Activated CD4-positive, alpha-beta T cell treated with anti-CD3 and anti-CD28 coated beads for 24 hours (primary cell): ENCODE results near the gene TLR6.

Experiments used
- DNase-seq, 2 donors: peaks; one replicate each; pipeline ENCODE4 v3.0.0-alpha.2; 2020; ENCODE audit warnings: low read depth in 2 of 2

The TLR6 gene, protein sequence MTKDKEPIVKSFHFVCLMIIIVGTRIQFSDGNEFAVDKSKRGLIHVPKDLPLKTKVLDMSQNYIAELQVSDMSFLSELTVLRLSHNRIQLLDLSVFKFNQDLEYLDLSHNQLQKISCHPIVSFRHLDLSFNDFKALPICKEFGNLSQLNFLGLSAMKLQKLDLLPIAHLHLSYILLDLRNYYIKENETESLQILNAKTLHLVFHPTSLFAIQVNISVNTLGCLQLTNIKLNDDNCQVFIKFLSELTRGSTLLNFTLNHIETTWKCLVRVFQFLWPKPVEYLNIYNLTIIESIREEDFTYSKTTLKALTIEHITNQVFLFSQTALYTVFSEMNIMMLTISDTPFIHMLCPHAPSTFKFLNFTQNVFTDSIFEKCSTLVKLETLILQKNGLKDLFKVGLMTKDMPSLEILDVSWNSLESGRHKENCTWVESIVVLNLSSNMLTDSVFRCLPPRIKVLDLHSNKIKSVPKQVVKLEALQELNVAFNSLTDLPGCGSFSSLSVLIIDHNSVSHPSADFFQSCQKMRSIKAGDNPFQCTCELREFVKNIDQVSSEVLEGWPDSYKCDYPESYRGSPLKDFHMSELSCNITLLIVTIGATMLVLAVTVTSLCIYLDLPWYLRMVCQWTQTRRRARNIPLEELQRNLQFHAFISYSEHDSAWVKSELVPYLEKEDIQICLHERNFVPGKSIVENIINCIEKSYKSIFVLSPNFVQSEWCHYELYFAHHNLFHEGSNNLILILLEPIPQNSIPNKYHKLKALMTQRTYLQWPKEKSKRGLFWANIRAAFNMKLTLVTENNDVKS

DNA sequence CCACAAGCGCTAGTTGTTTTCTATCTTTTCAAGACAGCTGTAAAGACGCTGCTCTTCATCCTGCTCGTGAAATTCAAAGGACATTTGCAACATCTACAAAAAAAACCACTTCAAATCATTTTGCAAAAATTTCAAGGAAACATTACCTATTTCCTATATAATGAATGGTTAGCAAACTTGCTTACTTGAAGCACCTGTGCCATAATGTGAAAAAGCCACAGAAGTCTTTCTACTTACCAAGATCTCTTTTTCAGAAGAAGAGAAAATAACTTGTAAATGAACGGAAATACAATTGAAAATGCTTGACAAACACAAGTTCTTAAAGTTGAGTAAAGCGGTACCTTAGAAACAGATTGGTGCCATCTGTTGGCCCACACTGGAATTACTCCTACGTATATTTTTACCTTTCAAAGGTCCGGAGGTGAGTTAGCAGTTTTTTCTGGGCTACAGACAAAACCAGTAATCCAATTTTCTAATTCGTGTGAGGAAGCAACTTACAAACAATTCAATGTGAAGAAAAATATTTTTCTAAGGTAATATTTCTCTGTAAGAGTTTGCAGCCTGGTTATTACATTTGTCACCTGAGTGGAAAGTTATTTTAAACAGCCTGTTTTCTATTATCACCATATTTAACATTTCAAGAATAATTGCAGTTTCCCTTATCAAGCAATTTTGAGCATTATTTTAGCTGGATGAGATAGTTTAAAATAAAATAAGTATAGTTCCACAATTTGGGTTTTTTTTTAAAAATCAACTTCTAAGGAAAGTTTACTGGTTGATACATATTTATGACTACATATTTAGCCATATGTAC lies at the start of gene TLR6:
Gene TLR6 (minus strand): TSS at position 294 of the 814 bp plus-strand sequence. CDS start 27,344 bp downstream, outside the sequence.
- peak; percentile 41 to 54 for DNase-seq

DNA sequence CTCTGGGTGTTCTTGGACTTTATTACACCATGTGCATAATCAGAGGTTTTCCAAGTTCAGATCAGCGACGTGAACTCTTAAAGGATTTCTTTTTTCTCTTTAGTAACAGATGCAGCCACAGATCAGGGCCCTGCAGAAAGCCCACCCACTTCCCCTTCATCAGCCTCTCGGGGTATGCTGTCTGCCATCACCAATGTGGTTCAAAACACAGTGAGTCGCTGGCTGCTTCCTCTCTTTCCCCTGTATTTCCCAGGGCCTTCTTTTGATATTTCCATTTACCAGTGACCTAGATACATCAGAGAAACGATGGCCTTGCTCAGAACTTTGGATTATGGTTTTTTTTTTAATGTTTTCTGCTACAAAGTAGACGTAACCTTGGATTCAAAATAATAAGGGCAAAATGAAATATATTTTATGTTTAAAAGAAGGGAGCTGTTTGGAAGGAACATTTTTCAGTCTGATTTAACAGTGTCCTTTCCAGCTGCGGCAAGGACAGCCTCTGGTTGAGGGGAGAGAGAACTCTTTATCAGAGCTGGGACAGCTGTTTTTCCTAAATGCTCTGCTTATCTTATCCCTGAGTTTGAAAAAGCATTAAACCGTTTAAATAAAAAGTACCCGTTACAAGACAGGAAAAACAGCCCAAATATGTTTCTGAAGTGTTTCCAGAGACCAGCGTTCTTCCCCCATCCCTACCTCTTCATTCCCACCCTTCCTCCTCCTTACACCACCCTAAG lies 49.2 kb upstream of the TLR6 start:
- no peak for DNase-seq

DNA sequence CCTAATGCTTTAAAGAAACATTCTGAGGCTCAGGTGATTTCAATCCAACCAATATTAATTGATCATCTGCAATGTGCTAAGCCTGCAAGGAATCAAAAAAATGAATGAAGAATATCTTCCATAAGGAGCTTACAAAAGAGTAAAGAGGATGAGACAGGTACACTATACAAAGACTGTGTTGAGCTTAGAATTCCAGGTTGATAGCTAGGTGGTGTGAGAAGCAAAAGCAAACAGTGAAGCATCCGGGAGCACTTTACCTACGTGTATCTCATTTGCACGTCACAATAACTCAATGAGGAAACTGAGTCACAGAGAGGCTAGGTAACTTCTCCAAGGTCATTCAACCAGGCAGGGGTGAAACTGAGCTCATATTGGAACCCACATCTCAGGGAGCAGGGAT lies 48.1 kb upstream of the TLR6 start:
- DNase-seq: no peak

DNA sequence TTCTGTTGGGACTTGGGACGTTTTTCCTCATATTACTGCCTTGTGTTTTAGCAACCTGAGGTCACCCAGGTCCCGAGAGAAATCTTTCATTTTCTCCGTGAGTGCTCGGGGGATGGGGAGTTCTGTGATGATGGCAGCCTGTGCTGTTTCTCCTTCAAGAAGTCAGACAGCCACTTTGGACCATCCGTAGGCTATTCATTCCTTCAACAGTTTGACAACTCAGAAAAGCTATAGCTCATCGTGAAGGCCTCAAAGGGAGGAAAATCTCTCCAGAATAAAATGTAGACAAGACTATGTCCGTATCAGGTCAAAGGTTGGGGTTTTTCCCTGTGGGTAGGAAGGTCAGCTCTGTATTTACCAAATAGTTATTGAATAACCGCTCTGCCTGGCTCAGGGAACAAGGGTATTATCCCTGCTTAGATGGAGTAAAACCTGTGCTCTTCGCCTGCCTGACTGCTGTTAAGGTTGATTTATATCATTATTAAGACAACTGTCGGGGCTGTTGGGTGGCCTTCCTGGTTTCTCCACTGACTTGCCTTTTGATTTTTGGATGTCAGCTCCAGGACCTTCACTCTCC lies 47.6 kb upstream of the TLR6 start:
- no peak for DNase-seq

DNA sequence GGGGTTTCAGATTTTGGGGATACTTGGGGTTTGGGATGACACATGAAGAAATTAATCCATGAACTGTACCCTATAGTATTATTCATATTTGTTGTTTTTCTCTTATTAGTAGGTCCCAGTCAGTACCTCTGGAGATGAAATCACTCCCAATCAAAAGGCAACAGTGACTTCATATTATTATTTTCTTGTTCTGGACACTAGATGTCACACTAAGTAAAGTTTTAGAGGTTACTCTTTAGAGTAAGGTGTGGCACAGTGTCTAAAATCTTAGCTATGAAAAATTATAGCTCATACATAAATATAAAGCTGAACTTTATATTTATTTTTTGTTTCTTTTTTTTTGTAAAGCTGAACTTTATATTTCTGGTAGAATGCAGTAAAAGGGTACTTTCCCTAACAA lies 46.1 kb upstream of the TLR6 start:
- no peak for DNase-seq

DNA sequence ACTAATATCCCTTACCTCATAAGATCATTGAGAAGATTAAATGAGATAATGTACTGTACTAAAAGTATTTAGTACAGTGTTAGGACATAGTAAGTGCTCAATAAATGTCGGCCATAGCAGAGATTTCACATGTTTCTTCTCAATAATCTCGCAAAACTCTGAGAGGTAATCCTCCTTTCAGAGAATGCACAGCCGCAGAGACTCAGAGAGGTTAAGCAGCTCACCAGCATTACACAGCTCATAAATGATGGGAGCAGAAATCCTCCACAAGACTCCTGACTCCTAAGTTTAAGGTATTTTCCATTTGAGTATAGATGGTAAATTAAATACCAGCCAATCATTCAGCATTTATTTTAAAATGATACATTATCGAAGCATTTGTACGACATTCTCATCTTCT lies 45.6 kb upstream of the TLR6 start:
- DNase-seq: no peak

DNA sequence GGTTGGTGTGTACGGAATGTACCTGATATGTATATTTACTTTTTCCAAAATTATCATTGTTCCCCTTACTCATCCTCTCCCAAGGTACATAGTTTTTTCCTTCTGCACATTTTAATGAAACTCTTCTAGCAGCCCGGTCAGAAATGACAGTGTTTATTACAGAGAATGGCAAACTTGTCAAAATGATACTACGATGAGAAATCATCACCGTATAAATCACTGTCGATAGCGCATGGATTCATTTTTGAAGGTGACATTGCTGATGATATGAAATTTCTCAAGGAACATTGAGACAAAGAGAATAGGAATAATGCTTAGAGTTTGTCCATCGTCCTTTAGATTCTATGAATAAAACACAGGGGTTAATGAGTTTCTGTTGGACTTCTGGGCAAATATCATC lies 41.6 kb upstream of the TLR6 start:
- DNase-seq: no peak

DNA sequence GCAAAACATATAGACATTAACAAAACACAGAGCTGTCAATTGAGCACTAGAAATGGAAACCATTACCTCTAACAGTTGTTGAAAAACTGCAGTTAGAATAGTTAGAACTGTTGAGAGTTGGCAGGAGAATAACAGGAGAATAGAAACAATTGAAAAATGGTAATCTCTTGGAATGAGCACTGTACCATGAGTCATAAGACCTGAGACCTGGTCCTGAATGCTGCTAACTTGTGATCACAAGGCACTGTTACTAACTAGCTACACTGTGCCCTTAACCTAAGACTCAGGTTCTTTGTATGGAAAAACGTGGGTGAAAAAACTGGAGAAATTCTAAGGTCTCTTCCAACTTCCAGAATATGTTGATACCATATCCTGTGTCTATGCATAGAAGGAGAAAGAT lies 40.3 kb upstream of the TLR6 start:
- DNase-seq: no peak

DNA sequence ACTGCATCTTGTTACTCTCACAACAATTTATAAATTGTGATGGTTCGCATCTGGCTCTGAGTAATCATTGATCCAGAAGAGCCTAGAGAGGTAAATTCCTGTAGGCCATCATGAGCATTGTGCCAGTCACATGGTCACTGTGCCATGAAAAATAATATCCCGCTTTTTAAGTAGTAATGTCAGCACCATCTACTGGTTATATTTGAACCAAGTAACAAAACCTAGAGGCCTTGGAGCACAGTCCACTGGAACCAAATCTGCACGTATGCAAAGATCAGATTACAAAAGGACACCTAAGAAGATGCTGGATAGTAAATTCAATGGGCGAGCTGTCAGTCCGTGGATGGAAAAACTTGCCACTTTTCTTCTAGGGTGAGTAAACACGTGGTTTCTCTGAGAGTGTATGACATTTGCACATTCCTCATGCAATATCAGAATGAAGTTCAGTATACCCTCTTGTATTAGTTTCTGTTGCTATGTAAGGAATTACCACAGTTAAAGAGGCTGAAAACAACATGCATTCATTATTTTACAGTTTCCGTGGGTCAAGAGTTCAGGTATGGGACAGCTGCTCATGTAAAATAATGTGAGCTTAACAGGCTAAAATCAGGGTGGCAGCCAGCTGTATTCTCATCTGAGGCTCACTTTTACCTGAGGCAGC lies 37.8 kb upstream of the TLR6 start:
- DNase-seq: no peak

DNA sequence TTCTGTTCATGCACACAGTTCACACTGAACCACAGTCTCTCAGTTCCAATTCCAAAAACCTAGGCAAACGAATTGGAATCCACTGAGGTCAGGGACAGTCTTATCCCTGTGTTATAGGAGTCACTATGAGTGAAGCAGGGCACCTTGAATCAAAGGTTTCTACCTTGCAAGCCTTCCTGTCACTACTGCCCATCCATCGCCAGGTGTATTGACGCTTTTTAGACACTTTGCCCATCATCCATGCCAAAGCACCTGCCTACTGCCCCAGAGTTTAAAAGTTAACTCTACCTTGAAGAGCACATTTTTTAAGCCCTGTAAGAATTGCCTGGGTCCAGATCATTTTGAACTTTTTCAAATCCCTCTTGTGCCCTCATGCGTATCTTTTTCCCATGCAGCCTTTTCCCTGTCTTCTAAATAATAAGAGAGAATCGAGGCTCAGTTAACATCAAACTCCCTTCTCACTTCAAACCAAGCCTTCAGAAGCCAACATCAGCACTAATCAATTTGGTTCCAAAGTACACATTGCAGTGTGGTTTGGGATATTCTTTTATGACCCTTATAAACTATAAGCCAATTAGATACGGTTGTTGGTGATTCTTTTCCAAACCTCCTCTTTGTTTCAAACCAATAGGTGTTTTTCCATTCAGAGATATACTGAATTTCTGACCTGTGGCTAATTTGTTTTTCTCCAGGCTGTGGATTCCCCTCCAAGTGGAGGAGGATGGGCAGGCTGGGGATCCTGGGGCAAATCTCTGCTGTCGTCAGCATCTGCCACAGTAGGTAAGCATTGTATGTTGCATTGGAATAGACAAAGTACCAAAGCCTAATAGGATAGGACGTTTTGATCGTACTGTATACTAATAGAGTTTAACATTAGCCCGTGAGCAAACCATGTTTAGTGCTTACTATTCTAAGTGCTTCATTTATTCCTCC lies 34.7 kb upstream of the TLR6 start:
- DNase-seq: no peak

DNA sequence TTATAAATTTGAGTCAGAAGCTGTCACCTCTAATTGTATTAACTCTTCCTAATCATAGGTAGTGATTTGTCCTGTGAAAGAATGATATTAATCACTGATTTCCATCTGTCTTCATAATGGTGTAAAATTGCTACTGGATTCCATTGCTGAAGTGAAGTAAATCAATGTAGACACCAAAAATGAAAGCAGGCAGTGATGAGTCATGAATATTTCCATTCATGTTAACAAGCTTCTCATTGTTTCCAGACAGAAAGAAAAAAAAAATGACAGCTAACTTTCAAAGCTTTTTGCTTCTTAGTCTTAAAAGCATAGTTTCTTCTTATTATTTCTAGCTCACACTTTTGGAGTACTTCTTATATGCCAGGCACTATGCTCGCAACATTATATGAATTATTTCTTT lies 32.5 kb upstream of the TLR6 start:
- DNase-seq: no peak

DNA sequence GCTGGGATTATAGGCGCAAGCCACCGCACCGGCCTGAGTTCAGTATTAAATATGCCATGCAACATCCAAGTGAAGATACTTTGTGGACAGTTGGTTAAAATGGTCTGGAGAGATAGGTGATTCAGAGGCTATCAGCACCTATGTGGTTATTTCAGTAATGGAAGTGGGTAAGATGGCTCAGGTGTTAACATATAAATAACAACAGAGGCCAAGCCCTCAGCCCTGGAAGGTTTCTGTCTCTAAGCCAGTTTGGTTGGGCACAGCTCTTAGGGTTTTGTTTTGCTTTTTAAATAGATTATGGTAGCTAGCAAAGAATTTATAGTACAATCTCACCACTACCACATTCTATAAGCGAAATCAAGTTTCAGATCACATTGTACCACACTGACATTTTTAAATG lies 27.6 kb upstream of the TLR6 start:
- no peak for DNase-seq

DNA sequence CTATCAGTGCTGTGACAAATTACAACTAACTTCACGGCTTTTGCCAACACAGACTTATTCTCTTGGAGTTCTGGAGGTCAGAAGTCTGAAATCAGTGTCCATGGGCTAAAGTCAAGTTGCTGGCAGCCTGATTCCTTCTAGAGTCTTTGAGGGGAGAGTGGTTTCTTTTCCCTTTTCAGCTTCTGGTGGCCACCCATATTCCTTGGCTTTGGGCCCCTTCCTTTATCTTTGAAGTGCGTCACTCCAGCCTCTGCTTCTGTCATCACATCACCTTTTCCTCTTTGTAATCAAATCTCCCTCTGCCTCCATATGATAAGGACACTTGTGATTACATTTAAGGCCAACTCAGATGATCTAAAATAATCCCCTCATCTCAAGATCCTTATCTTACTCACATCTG lies 20.0 kb upstream of the TLR6 start:
- no peak for DNase-seq

DNA sequence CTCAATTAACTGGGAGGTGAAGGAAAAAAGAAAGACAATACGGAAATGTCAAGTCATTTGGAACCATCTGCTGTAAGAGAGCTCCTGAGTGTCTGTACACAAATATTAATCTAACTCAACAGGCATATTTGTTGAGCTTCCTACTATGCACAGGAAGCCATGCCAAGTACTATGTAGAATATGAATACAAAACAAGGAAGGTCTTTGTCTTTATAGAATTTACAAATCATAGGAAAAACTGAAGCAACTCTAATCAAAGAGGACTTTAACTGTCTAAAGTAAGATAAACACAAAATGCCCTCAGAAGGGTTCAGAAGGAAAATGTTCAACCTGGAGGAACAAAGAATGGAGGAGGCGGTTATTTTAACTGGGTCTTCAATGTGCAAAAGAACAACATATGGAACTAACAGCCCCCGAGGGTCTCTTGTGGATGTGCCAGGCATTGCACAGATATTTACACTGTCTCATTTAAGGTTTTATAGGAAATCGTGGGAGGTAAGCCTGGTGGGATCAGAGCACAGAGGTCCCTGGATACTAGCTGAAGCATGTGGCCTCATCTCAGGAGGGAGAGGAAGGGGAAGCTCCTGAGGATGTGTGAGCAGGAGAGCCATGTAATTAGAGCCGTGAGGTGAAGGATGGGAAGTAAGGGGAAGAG lies 16.8 kb upstream of the TLR6 start:
- DNase-seq: no peak

DNA sequence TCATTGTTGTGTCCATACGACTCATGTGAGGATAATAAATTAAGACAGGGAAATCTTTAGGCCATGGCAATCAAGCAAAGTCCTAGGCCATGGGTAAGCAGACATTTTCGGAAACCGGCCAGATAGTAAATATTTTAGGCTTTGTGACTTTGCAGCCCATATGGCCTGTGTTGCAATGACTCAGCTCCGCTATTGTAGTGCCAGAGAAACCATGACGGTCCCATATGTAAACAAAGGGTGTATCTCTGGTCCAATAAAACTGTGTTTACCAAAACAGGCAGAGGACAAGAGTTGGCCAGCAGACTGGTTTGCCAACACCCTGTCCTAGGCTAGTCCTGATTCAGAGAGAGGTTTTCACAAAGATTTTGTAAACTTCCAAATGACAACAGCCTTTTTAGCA lies 16.0 kb upstream of the TLR6 start:
- no peak for DNase-seq

DNA sequence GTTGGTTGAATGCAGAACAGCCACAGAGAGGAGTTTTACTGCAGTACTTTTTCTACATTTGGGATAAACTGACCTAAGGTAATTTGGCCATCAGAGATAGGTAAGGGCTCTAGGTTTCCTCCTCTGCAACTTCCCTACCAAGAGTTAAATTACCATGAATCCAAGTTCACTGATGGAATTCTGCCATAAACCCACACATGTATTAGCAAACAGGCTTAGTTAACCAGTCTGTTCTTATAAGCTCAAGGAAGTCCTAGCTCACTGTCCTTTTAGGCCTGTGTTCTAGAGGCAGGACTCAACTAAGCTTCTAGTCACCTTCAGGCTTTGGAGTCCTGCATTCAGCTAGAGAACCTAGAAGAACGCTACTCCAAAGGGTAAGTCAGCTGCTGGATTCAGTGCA lies 15.0 kb upstream of the TLR6 start:
- DNase-seq: no peak

DNA sequence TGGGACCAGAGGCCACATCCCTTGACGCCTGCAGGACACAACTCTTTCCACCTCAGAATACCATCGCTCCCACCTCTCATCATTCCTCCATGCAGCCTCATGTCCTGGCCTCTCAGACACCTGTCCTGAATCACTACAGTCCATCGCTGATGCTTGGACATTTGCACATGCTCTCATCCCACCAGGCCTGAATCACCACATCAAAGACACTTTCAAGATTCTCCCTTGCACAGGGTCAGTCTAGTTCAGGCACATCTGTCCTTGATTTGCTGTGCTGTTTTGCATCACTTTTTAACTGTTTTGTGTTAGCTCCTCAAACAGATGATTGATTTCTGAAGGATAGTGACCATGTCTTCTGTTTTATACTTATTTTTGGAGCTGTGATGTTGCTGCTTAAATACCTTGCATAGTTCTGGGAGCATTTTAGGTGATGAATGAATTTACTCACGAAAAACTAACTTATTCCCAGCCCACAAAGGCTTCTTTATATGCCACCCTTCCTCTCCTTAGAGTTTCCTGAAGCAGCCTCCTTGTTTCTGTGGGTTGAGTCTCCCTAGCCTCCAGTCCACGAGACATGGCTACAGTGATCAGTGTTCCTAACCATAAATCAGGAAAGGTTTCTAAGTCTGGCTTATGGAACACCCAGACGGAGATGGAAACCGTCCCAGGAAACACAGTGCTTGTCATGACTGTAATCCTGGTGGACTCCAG lies 13.6 kb upstream of the TLR6 start:
- no peak for DNase-seq

DNA sequence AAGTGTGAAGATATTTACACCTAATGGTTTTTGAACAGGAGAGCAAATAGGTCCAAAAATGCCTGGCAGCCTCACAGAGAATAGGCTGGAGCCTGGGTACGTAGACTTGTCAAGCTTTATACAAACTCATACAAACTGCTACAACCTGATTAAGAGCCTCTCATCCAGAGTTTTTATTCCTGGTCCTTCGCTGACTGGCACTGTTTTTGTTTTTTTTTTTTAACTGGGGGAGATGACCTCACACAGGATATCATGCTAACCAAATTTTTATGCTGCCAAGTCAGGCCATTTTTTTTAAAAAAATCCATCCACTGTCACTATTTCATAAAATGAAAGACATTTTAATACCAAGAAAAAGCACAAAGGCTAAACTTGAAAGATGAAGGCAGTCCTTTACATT lies 12.9 kb upstream of the TLR6 start:
- DNase-seq: no peak
